SK-N-SH (cell line): Measurements from ENCODE around the gene MTPN. TPM values are rescaled to one million over a fixed set of nuclear protein-coding genes. Genes with fewer than 3 reads are reported as not detected.

ENCODE experiments used
- CTCF ChIA-PET: fragments of 300-600, 350-600 bp; formaldehyde crosslinking; extraction: SDS; loops from one replicate; lab custom pipeline; 2021; lab: Yijun Ruan, JAX
- POLR2A ChIA-PET: fragments of 350-600 bp; sonication (Branson Sonifier 250); formaldehyde crosslinking; extraction: SDS; loops from one replicate; lab custom pipeline; 2020; ENCODE audit warnings: antibody characterized with exemption, inconsistent platforms; lab: Yijun Ruan, JAX
- DNase-seq: peaks from one replicate; pipeline ENCODE4 v3.0.0; 2012
- H2AFZ ChIP-seq: fragments of 200-600 bp; sonication (generic); 2 replicates; pipeline ENCODE4 v1.8.1; 2016; ENCODE audit warnings: antibody characterized with exemption, mild to moderate bottlenecking, low read depth
- H3F3A ChIP-seq: fragments of 200-600 bp; sonication (generic); replicated peaks from 2 replicates; pipeline ENCODE3; 2016; ENCODE audit warnings: antibody characterized with exemption, mild to moderate bottlenecking; ENCODE audit not compliant: insufficient read depth
- H3K27ac ChIP-seq, 2 experiments: fragments of 200-500 bp in 1 of 2; fragments of 200-600 bp in 1 of 2; sonication (Bioruptor generic) in 1 of 2; sonication (generic), shearing (Covaris generic) in 1 of 2; 2 replicates each; pipeline versions ENCODE4 v1.5.1 to v1.6.1; 2014 to 2016; ENCODE audit warnings: low read depth in 2 of 2, inconsistent platforms in 1 of 2, low read length in 1 of 2, mild to moderate bottlenecking in 1 of 2, mixed read lengths in 1 of 2
- H3K27me3 ChIP-seq: fragments of 200-600 bp; sonication (generic), shearing (Covaris generic); 2 replicates; pipeline ENCODE4 v1.6.1; 2016; ENCODE audit warnings: mixed run types; ENCODE audit not compliant: insufficient read depth
- H3K36me3 ChIP-seq, 2 experiments: fragments of 200-500 bp in 1 of 2; fragments of 200-600 bp in 1 of 2; sonication (Bioruptor generic) in 1 of 2; sonication (generic) in 1 of 2; replicated peaks in 1 of 2; 2 replicates each; pipeline versions ENCODE3 to v1.5.1; 2014 to 2016; ENCODE audit warnings: low read length in 1 of 2, mild to moderate bottlenecking in 1 of 2; ENCODE audit not compliant: insufficient read depth in 2 of 2, control insufficient read depth in 1 of 2
- H3K4me1 ChIP-seq, 2 experiments: fragments of 200-500 bp in 1 of 2; fragments of 200-600 bp in 1 of 2; sonication (Bioruptor generic) in 1 of 2; sonication (generic), shearing (Covaris generic) in 1 of 2; 2 replicates each; pipeline versions ENCODE4 v1.5.1 to v1.6.1; 2014 to 2016; ENCODE audit warnings: low read depth in 1 of 2, low read length in 1 of 2, mixed run types in 1 of 2; ENCODE audit not compliant: insufficient read depth in 2 of 2, control insufficient read depth in 1 of 2
- H3K4me2 ChIP-seq: fragments of 200-600 bp; sonication (generic), shearing (Covaris generic); 2 replicates; pipeline ENCODE4 v1.6.1; 2017; ENCODE audit warnings: mixed run types
- H3K4me3 ChIP-seq, 2 experiments: fragments of 200-500 bp in 1 of 2; fragments of 200-600 bp in 1 of 2; sonication (Bioruptor generic) in 1 of 2; sonication (generic), shearing (Covaris generic) in 1 of 2; 2 replicates each; pipeline versions ENCODE4 v1.5.1 to v1.8.1; 2014 to 2016; ENCODE audit warnings: low read depth in 2 of 2, inconsistent platforms in 1 of 2, low read length in 1 of 2, mild to moderate bottlenecking in 1 of 2, mixed read lengths in 1 of 2, moderate library complexity in 1 of 2
- H3K79me2 ChIP-seq: fragments of 200-600 bp; sonication (generic); 2 replicates; pipeline ENCODE4 v1.8.1; 2017; ENCODE audit warnings: mild to moderate bottlenecking; ENCODE audit not compliant: insufficient read depth
- H3K9ac ChIP-seq: fragments of 200-600 bp; sonication (generic); 2 replicates; pipeline ENCODE4 v1.6.1; 2017; ENCODE audit warnings: mixed run types
- H3K9me2 ChIP-seq: fragments of 200-600 bp; sonication (generic); 2 replicates; pipeline ENCODE4 v1.6.1; 2017; ENCODE audit warnings: mixed run types
- H3K9me3 ChIP-seq: fragments of 200-600 bp; sonication (generic); 2 replicates; pipeline ENCODE4 v1.6.1; 2017; ENCODE audit warnings: mixed run types, mild to moderate bottlenecking, moderate library complexity
- H4K20me1 ChIP-seq: fragments of 200-600 bp; sonication (generic); 2 replicates; pipeline ENCODE4 v1.6.1; 2017; ENCODE audit warnings: mild to moderate bottlenecking, mixed run types; ENCODE audit not compliant: insufficient read depth
- CHD2 ChIP-seq: fragments of 150-350 bp; IDR thresholded peaks from 2 replicates; pipeline ENCODE4 v1.6.1; 2018; ENCODE audit warnings: low read length; ENCODE audit not compliant: partially characterized antibody
- EZH2phosphoT487 ChIP-seq: fragments of 200-600 bp; sonication (generic); IDR thresholded peaks from 2 replicates; pipeline ENCODE4 v1.6.1; 2017; ENCODE audit warnings: low read depth, mixed run types, mild to moderate bottlenecking, antibody characterized with exemption, moderate library complexity, borderline replicate concordance
- FOXJ3 ChIP-seq: sonication (generic); formaldehyde crosslinking; IDR thresholded peaks from 2 replicates; pipeline ENCODE4 v1.5.1; 2020; ENCODE audit warnings: mild to moderate bottlenecking, missing genetic modification reagents
- FOXM1 ChIP-seq: IDR thresholded peaks from 2 replicates; pipeline ENCODE4 v1.4.0; 2012; ENCODE audit warnings: low read depth, mild to moderate bottlenecking
- GABPA ChIP-seq: IDR thresholded peaks from 2 replicates; pipeline ENCODE4 v1.4.0; 2012; ENCODE audit warnings: low read depth, mild to moderate bottlenecking
- GATA2 ChIP-seq: sonication (generic); formaldehyde crosslinking; IDR thresholded peaks from 2 replicates; pipeline ENCODE4 v1.5.0; 2020; ENCODE audit warnings: mild to moderate bottlenecking, missing genetic modification reagents
- IRF3 ChIP-seq: fragments of 150-350 bp; IDR thresholded peaks from 2 replicates; pipeline ENCODE4 v1.6.1; 2016; ENCODE audit warnings: mild to moderate bottlenecking, low read depth, low read length
- MEF2A ChIP-seq: IDR thresholded peaks from 2 replicates; pipeline ENCODE4 v1.4.0; 2012; ENCODE audit warnings: low read depth, borderline replicate concordance
- MXI1 ChIP-seq: IDR thresholded peaks from 2 replicates; pipeline ENCODE4 v1.6.1; 2012; ENCODE audit warnings: mild to moderate bottlenecking, low read depth, low read length, improper control_type of control experiment
- POLR2AphosphoS5 ChIP-seq: IDR thresholded peaks from 2 replicates; pipeline ENCODE4 v1.6.1; 2012; ENCODE audit warnings: low read depth, low read length
- RAD21 ChIP-seq: IDR thresholded peaks from 2 replicates; pipeline ENCODE4 v1.6.1; 2012; ENCODE audit warnings: mild to moderate bottlenecking, low read length
- REST ChIP-seq: IDR thresholded peaks from 2 replicates; pipeline ENCODE4 v1.6.1; 2012; ENCODE audit warnings: mild to moderate bottlenecking, low read depth, low read length, moderate library complexity
- RFX5 ChIP-seq: IDR thresholded peaks from 2 replicates; pipeline ENCODE4 v1.6.1; 2012; ENCODE audit warnings: mild to moderate bottlenecking, improper control_type of control experiment, low read length
- RXRA ChIP-seq: IDR thresholded peaks from 2 replicates; pipeline ENCODE4 v1.4.0; 2012; ENCODE audit warnings: low read depth, mild to moderate bottlenecking, borderline replicate concordance
- TAF1 ChIP-seq: IDR thresholded peaks from 2 replicates; pipeline ENCODE4 v1.6.1; 2012; ENCODE audit warnings: low read depth, mild to moderate bottlenecking, low read length, moderate library complexity, borderline replicate concordance
- TEAD4 ChIP-seq: IDR thresholded peaks from 2 replicates; pipeline ENCODE4 v1.4.0; 2012; ENCODE audit warnings: mild to moderate bottlenecking, borderline replicate concordance; ENCODE audit not compliant: insufficient read depth
- USF1 ChIP-seq: IDR thresholded peaks from 2 replicates; pipeline ENCODE4 v1.4.0; 2012; ENCODE audit warnings: low read depth, borderline replicate concordance
- USF2 ChIP-seq: fragments of 150-350 bp; IDR thresholded peaks from 2 replicates; pipeline ENCODE4 v1.6.1; 2017; ENCODE audit warnings: antibody characterized with exemption, low read length, low read depth, borderline replicate concordance
- WGBS: methylation state at CpG from one replicate; pipeline ENCODE4 v1.1.6; 2017; ENCODE audit warnings: low lambda C conversion rate; 5-methylcytosine and 5-hydroxymethylcytosine counted together
- polyA plus RNA-seq, 3 experiments: library from polyadenylated mRNA; depleted of rRNA; stranded (reverse); fragments of >200 nt; gene quantifications; 2 replicates each; pipeline ENCODE4 v1.2.3, GENCODE V29; 2012
- TF ChIP-seq, protein P1 (sequence below): IDR thresholded peaks from 2 replicates; pipeline ENCODE4; 2012
- TF ChIP-seq, protein P2 (sequence below): fragments of 200-600 bp; sonication (generic); IDR thresholded peaks from 2 replicates; pipeline ENCODE4 v1.6.1; 2017; ENCODE audit warnings: antibody characterized with exemption, mild to moderate bottlenecking, moderate library complexity

MTPN gene
- polyA plus RNA-seq, 1 of the 3 experiments (the other 2 are of a cell fraction) = 135 TPM

DNA sequence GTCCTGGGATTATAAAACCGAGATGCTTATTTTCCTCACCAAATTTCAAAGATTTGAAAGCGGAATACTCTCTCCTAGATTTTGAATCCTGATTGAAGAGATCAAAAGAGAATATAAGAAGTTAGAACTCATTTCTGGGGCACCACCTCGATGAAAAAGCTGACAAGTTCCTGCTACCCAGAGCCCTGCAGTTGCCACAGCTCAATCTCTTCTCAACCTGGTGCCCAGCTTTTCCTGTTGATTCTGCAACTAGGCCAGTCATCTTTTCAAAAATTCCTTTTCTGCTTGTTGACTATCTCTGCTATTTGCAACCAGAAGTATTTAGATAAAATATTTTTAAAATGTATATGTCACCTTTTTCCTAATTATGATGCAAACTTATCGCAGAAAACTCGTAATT is 45.0 kb downstream of the MTPN start:
- Histone ChIP-seq H3K27ac (peak overlapping the region; percentile 89 to 93), H3K79me2 (peaks cover 89% of the 10 kb centered on the region)
- WGBS = 86% methylated on average over 5 of the region's 5 CpGs

More for the DNA sequence above, 45.0 kb downstream of the MTPN start:
- H3K9ac ChIP-seq = no peak overlapping the region
- ChIA-PET CTCF (interaction anchor here (0.7 to 1.4 kb wide), 4 partner anchors 10 to 26 kb away, joined by 3 to 4 read pairs (median 3); no protein-coding TSS in a partner anchor), POLR2A (no interaction called here)
- peaks cover 22% of the 10 kb centered on the region for H3F3A ChIP-seq
- no peak overlapping the region for H3K4me3 ChIP-seq
- peaks cover 40% of the 10 kb centered on the region for H4K20me1 ChIP-seq
- no peak overlapping the region for H2AFZ ChIP-seq
- H3K27me3 ChIP-seq = no peaks in the 10 kb centered on the region
- H3K4me1 ChIP-seq = peaks cover 17 to 33% of the 10 kb centered on the region in 2 experiments; a peak in 3 of 4 replicates
- no peak for TF ChIP-seq EZH2phosphoT487
- TF ChIP-seq RFX5 = no peak
- no peak for TF ChIP-seq MXI1
- TF ChIP-seq TEAD4 = no peak
- TF ChIP-seq FOXM1 = no peak
- TF ChIP-seq USF2 = no peak
- no peak for TF ChIP-seq USF1
- TF ChIP-seq RAD21 = no peak
- no peak for TF ChIP-seq REST
- TF ChIP-seq IRF3 = no peak
- TF ChIP-seq MEF2A = no peak
- no peak for TF ChIP-seq CHD2
- TF ChIP-seq GATA2 (CRISPR knock-in tag) = no peak
- TF ChIP-seq, protein P1, sequence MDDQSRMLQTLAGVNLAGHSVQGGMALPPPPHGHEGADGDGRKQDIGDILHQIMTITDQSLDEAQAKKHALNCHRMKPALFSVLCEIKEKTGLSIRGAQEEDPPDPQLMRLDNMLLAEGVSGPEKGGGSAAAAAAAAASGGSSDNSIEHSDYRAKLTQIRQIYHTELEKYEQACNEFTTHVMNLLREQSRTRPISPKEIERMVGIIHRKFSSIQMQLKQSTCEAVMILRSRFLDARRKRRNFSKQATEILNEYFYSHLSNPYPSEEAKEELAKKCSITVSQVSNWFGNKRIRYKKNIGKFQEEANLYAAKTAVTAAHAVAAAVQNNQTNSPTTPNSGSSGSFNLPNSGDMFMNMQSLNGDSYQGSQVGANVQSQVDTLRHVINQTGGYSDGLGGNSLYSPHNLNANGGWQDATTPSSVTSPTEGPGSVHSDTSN = no peak
- TF ChIP-seq, protein P2, sequence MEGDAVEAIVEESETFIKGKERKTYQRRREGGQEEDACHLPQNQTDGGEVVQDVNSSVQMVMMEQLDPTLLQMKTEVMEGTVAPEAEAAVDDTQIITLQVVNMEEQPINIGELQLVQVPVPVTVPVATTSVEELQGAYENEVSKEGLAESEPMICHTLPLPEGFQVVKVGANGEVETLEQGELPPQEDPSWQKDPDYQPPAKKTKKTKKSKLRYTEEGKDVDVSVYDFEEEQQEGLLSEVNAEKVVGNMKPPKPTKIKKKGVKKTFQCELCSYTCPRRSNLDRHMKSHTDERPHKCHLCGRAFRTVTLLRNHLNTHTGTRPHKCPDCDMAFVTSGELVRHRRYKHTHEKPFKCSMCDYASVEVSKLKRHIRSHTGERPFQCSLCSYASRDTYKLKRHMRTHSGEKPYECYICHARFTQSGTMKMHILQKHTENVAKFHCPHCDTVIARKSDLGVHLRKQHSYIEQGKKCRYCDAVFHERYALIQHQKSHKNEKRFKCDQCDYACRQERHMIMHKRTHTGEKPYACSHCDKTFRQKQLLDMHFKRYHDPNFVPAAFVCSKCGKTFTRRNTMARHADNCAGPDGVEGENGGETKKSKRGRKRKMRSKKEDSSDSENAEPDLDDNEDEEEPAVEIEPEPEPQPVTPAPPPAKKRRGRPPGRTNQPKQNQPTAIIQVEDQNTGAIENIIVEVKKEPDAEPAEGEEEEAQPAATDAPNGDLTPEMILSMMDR = no peak
- TF ChIP-seq GABPA = no peak
- TF ChIP-seq TAF1 = no peak
- TF ChIP-seq FOXJ3 (CRISPR knock-in tag) = no peak
- no peak for TF ChIP-seq POLR2AphosphoS5
- TF ChIP-seq RXRA = no peak
- no peak overlapping the region for H3K4me2 ChIP-seq
- no peaks in the 10 kb centered on the region for H3K9me2 ChIP-seq
- H3K9me3 ChIP-seq = no peaks in the 10 kb centered on the region
- no peak for DNase-seq
- H3K36me3 ChIP-seq = peaks cover 17 to 27% of the 10 kb centered on the region in 2 experiments
